GM12872 (cell line): Measurements from ENCODE around the gene RBP7.

Source experiments
- TF ChIP-seq, protein P1 (sequence below): IDR thresholded peaks from 3 replicates; pipeline ENCODE4 v1.5.1; 2011; ENCODE audit warnings: low read depth, mild to moderate bottlenecking, low read length, moderate library complexity; ENCODE audit not compliant: insufficient read depth

Gene RBP7

DNA sequence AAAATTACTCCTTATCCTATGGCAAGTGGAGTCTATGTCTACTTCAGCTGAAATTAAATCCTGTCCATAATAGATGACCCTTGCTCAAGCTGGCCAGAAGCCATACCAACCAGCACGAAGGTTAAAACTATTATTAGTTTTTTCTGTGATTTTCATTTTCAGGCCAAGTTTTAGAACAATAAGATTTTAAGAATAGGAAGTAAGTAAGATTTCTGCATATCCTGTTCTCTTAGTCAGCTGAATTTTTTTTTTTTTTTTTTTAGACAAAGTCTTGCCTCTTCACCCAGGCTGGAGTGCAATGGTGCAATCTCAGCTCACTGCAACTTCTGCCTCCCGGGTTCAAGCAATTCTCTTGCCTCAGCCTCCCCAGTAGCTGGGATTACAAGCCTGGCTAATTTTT, 6.1 kb upstream of the RBP7 start:
- TF ChIP-seq, protein P1, sequence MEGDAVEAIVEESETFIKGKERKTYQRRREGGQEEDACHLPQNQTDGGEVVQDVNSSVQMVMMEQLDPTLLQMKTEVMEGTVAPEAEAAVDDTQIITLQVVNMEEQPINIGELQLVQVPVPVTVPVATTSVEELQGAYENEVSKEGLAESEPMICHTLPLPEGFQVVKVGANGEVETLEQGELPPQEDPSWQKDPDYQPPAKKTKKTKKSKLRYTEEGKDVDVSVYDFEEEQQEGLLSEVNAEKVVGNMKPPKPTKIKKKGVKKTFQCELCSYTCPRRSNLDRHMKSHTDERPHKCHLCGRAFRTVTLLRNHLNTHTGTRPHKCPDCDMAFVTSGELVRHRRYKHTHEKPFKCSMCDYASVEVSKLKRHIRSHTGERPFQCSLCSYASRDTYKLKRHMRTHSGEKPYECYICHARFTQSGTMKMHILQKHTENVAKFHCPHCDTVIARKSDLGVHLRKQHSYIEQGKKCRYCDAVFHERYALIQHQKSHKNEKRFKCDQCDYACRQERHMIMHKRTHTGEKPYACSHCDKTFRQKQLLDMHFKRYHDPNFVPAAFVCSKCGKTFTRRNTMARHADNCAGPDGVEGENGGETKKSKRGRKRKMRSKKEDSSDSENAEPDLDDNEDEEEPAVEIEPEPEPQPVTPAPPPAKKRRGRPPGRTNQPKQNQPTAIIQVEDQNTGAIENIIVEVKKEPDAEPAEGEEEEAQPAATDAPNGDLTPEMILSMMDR: no peak

DNA sequence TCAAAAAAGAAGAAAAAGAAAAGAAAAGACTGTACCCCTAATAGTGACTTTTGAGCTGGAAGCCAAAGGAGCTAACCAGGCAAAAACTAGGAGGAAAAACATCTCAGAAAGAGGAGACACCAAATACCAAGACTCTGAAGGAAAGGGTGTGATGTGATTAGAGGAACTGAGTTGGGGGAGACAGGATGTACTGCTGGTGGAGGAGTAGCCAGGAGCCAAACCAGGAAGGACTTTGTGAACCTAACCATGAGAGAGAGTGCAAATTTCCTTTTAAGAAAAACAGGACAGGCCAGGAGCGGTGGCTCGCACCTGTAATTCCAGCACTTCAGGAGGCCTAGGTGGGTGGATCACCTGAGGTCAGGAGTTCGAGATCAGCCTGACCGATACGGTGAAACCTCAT, 4.1 kb upstream of the RBP7 start:
- TF ChIP-seq, protein P1: no peak

DNA sequence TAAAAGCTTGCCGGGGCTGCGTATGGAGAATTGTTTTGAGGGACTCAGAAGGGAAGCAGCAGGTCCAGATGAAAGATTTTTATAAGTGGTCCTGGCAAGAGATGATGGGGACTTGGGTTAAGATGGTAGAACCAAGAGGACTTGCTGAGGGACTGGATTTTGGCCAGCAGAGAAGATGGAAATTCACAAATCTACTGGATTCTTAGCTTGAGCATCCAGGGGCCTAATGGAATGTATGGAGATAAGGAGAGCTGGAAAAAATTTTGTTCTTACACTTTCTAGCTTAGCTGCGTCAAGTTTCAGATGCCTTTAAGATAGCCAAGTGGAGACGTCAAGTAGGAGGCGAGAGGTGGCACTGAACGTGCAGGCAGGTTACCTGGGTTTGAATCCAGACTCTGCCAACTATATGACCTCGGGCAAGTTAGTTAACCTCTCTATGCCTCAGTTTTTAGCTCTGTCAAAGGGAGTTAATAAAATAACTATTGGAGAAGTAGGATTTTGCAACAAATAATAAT, 3.4 kb upstream of the RBP7 start:
- TF ChIP-seq, protein P1: no peak

DNA sequence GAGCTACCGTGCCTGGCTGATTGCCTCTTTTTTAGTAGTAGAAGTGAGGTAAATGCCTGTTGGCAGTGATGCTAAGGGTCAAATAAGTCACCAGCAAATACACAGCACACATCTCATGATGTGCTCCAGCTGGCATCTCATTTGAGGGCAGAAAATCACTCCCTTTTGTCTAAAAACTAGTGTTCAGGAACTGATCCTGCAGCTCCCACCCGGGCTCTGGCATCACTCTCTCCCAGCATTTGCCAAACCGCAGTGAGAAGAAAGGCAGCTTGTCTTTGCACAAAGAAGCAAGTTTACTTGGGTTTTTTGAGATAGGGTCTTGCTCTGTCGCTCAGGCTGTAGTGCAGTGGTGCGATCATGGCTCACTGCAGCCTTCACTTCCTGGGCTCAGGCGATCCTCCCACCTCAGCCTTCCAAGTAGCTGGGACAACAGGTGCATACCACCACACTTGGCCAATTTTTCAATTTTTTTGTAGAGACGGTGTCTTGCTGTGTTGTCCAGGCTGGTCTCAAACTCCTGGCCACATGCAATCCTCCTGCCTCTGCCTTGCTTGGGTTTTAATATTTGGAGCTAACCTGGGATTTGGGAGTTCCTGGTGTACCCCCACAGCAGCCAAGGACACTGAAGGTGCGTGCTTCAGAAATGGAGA, 4.1 kb downstream of the RBP7 start:
- TF ChIP-seq, protein P1: no peak

DNA sequence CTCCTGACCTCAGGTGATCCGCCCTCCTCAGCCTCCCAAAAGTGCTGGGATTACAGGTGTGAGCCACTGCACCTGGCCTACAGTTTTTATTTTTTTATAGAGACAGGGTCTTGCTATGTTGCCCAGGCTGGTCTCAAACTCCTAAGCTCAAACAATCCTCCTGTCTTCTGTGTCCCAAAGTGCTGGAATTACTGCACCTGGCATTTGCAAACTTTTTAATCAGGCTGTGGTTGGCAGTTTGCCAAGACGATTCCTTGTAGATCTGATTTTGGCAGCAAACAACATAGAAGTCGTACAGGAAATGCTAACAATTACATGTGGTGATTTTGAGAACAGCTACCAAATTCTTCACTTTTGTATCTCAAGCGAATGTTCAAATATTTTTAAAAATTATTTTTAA, 10.1 kb downstream of the RBP7 start:
- TF ChIP-seq, protein P1: no peak

DNA sequence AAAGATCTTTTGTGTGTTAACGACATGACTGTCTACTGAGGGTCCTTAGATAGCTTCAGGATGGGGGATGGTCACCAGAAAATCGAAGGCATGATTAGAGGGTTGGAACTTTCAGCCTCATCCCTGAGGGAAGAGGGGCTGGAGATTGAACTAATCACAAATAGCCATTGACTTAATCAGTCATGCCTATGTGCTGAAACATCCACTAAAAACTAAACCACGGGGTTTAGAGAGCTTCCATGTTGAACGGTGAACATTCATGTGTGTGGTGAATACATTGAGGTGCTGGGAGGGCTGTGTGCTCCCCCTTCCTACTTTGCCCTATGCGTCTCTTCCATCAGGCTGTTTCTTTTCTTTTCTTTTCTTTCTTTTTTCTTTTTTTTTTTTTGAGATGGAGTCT, 17.0 kb downstream of the RBP7 start:
- TF ChIP-seq, protein P1: no peak

DNA sequence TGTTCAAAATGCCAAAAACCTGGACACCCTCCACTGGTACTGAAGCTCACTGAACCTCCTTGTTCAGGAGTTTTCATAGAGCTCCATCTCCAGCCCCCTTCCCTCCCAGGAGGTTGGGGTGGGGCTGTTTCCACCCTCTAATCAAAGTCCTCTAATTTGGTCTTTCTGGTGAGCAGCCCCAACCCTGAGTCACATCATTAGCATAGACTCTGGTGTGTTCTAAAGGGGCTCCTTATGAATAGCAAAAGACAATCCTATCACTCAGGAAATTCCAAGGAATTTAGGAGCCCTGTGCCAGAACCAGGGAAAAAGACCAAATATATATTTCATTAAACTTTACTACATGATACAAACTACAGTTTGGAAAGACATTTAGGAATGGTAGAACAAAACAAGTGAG, 22.5 kb downstream of the RBP7 start:
- TF ChIP-seq, protein P1: no peak

DNA sequence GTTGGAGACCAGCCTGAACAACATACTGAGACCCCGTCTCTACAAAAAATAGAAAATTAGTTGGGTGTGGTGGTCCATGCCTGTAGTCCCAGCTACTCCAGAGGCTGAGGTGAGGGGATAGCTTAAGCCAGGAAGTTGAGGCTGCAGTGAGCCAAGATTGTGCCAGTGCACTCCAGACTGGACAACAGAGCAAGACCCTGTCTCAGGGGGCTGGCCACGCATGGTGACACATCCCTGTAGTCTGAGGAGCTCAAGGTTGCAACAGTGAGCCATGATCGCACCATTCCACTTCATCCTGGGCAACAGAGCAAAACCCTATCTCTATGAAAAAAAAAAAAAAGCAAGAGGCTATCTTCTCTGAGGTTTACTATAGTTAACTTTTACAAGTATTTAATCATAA, 23.1 kb downstream of the RBP7 start:
- TF ChIP-seq, protein P1: no peak
